Activated T-cell treated with anti-CD3 and anti-CD28 coated beads, Interleukin-2, amount 50 U/mL, for 1 hour (primary cell): ENCODE results near the gene TCFL5.

Source experiments
- DNase-seq: peaks from one replicate; pipeline ENCODE4 v3.0.0-alpha.2; 2020

TCFL5 gene

DNA sequence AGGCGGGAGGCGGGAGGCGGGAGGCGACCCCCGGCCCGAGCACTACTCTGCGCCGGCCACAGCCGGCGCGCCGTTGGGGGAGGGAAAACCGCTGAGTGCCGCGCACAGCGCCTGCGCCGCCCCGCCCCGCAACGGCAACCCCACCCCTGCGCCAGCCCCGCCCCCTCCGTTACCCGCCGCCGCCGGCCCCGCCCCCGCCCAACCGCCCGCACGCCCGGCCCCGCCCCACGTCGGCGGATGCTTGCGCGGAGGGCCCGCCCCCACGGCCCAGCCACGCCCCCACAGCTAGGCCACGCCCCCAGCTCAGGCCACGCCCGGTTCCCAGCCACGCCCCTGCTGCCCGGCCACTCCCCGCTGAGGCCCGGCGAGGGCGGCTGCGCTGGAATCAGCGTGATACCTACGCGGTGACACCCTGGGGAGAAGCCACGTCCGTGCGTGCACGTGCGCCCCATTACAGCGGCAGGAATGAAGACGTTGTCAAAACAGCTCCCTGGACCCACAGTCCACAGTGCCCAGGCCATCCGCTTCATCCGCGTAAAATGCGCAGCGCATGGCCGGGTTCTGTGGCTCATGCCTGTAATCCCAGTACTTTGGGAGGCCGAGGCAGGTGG is at the start of gene TCFL5:
Gene TCFL5 (minus strand): TSS at position 97 of the 611 bp plus-strand sequence. CDS start 152 bp downstream, outside the sequence.
- DNase-seq: peak; percentile 99

- DNase-seq: no peak
Measured at GRCh38 chr20:62910777-62911497, 49.3 kb upstream of the TCFL5 start.

GRCh38 chr20:62910217-62910766 is 48.7 kb upstream of the TCFL5 start:
- no peak for DNase-seq

- no peak for DNase-seq
Measured at GRCh38 chr20:62908971-62909791, 47.6 kb upstream of the TCFL5 start.

GRCh38 chr20:62907384-62908317 is 46.0 kb upstream of the TCFL5 start:
- DNase-seq: peak; percentile 60

DNA sequence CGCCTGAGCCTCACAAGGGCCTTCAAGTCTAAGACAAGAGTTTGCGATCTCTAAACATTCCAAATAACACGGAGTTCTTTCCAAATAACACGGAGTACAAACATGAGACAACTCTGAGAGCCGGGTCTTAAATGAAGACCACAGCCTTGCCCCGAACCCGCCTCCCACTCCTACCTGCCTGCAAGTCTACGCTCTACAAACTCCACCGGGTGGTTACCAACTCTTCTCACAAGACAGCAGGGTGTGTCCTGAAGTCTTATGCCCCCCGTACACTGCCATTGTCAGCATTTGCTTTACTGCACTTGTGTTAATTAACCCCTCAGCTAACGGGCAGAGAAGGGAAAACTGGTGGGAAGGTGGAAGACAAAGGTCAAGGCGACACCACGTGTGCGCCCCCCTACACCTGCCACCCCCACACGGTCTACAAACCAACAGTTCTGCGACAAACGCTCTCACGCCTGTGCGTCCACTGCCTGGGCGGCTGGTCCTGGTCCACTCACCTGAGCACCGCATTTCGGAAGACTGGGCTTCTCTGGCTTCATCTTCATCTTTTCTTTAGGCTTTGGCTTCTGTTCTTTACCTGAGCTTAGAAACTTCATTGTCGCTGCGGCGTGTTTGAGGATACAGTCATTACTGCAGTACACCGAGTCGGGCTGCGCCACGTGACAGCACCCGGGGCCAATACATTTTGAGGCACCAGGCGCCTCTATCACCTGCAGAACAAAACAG is 45.2 kb upstream of the TCFL5 start:
- DNase-seq: no peak

- DNase-seq: no peak
Measured at GRCh38 chr20:62906209-62906608, 44.6 kb upstream of the TCFL5 start.

GRCh38 chr20:62905536-62906117 is 44.0 kb upstream of the TCFL5 start:
- no peak for DNase-seq

- no peak for DNase-seq
Measured at GRCh38 chr20:62902926-62903615, 41.4 kb upstream of the TCFL5 start.

DNA sequence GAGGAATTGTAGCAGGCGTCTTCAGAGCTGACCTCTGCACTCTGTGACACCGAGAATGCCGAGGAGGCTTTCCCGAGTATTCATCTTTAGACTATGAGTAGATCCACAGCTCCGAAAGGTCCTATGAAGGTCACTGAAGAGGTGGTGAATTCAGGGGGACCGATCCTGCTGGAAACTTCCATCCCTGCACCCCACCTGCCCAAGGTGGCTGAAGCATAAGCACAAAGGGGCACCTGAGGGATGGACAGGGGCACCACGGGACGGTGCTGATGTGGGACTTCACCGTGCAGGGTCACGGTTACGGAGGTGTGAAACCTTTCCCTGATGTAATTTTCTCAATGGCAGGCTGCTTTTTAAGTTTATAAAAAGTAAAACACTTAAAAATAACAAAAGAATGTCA is 40.3 kb upstream of the TCFL5 start:
- DNase-seq: no peak

DNA sequence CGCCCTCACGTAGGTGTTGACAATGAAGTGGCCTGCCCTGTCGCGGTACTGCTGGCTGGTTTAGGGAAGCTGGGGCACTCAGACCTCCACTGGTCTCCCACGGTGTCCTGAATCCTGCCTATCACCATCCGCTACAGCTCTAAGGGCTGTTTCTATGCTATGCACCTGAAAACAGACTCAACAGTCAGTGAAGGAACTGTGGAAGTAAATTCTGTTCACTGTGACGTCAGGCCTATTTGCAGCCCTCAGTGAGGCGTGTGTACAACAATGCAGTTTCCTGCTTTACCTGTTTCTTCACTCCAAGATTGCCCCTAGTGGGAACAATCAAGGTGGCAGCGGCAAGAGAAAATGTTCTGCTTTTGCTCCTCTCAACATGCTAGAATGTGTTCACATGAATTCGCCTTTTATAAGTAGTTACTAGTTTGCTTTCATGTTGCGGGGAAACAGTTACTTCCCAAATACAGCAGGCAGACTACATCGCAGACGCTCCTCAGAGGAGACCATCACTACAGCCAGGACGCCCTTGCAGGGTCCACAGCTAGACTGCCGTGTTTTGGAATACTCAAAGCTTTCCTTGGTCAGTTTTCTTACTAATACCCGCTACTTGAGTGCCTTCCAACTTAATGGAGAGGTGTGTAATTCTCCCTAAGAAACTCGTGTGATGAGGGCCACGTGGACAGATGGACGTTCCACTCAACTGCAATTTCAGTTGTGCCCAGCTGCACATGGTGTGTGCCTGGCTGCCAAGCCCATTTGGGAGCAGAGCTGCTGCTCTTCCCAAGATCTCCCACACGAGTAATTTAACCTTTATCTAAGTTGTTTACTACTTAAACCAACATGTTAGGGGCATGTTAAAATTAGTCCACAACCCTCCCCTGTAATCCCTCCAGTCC is 39.3 kb upstream of the TCFL5 start:
- no peak for DNase-seq

- peak; percentile 86 for DNase-seq
Measured at GRCh38 chr20:62900052-62900691, 38.5 kb upstream of the TCFL5 start.

DNA sequence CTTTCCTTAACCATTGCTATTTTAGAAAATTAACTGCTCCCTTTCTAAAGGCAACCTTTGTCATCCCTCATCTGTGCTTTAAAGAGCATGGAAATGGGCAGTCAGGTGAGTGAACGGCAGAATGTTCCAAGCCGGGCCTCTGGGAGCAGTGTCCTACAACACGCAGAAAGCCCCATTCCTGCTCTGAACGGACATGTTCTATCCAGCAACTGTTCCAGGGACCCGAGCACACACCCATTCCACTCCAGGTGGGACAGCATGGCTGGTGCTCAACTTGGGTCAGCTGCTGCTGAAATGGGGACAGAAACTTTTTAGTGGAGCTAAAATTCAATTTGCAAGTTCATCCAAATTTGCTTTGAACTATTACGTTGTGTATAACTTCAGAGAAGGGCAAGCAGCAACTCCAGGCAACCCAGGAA is 38.0 kb upstream of the TCFL5 start:
- DNase-seq: no peak

DNA sequence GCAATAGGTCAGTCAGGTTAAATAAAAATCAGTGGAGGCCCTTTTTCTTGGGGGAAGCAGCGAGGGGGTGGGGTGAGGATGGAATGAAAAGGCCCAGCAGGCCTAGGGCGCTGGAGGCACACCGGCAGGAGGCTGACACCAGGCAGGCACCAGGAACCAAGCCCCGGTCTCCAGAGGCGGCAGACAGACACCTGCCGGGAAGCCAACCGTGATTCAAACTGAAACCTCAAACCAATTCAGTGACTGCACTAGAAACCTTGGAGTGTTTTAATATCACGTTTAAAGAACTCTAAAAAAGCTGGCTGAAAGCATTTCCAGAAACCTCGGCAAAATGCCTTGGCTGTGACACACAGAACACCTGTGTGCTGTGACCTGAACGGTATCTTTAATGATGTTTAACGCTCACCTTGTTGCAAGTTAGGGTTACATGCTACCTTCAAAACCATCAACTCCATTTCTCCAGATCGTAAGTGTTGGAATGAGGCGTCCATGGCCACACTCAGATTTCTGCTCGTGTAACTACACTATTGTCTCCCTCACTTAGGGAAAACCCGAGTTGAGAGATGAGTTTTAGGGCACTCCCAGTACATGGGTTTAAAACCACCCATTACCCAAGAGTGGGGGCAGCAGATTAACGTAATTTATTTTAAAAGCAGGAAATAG is 37.5 kb upstream of the TCFL5 start:
- no peak for DNase-seq

DNA sequence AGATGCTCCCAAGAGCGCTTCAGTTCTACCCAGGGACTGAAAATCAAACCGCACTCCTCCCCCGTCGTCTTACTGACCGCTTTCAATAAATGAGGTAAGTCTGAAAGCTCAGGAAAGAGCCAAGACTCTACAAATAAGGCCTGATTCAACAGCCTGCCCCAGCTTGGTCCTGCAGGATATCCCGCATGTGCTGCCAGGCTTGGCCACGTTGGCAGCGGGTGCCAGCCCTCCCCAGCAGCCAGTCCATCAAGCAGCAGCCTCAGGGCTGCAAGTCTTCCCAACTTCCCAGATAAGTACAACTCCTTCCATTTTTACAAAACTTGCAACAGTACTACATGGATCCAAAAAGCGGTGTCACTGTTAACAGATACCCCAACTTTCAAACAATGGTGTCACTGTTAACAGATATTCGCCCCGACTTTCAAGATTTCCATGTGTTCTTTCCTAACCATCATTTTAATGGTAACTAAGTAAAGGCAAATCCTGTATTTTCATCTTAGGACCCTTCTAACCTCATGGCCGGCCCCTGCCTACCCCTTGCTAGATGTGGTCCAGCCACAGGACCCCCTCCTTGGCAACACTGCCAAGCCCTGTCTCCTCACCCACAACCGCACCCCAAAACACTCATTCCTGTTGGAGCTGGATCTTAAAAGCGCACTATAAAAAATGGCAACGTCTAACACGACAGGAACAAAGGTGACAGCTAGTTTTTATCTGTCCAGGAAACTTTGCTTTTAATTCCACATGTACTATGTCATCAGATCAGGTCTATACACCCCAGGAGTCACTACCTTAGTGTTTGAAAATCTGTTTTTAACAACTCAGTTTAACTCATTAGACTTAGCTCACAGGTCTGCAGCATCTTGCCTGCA is 36.7 kb upstream of the TCFL5 start:
- no peak for DNase-seq

GRCh38 chr20:62897666-62898065 is 36.0 kb upstream of the TCFL5 start:
- no peak for DNase-seq

GRCh38 chr20:62896526-62896925 is 34.9 kb upstream of the TCFL5 start:
- no peak for DNase-seq
